ENCODE data around the gene ARG2.

Gene ARG2

DNA sequence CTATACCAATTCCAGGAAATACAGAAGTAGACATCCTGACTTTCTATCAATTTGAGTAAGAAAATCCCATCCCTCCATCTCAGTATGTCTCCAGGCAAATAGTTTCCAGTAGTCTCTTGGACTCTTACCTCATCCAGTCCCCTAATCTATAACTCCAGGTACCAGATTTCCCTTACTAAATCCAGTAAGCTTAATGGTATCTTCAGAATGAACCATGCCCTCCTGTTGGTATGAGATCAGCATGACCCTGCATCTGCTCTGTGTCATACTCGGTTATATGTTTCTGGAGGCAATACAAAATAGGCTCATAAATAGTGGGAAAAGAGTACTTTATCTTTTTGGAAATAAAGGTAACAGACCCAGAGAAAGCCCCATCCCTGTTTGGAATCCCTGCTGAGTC lies 38.1 kb upstream of the ARG2 start:
- Histone ChIP-seq H3K79me2 (ENCODE audit: insufficient read depth, low read length) (no peaks in the 10 kb centered on the region), H4K20me1 (ENCODE audit: insufficient read depth, low read length) (no peaks in the 10 kb centered on the region), H3K4me2 (ENCODE audit: insufficient read depth, low read length) (no peak overlapping the region), H3K9ac (ENCODE audit: low read depth, low read length) (no peak overlapping the region), H3K27ac (ENCODE audit: low read length) (no peak overlapping the region), H3K27me3 (ENCODE audit: insufficient read depth, low read length, poor library complexity) (no peaks in the 10 kb centered on the region), H3K4me3 (ENCODE audit: low read depth in 1 of 2, low read length in 2 of 2) (no peak overlapping the region), H3K36me3 (ENCODE audit: insufficient read depth, low read length) (no peaks in the 10 kb centered on the region), H2AFZ (ENCODE audit: low read depth, low read length) (no peak overlapping the region), H3K4me1 (ENCODE audit: insufficient read depth, low read length) (no peaks in the 10 kb centered on the region), H3K9me3 (ENCODE audit: insufficient read depth, low read length, severe bottlenecking) (no peaks in the 10 kb centered on the region)
- no peak for ATAC-seq (ENCODE audit: insufficient read depth, low read depth)
- TF ChIP-seq EZH2 (IDR thresholded peaks at IDR 0.05; ENCODE audit: borderline replicate concordance, low read depth, low read length, severe bottlenecking) = no peak
- TF ChIP-seq, protein P1, sequence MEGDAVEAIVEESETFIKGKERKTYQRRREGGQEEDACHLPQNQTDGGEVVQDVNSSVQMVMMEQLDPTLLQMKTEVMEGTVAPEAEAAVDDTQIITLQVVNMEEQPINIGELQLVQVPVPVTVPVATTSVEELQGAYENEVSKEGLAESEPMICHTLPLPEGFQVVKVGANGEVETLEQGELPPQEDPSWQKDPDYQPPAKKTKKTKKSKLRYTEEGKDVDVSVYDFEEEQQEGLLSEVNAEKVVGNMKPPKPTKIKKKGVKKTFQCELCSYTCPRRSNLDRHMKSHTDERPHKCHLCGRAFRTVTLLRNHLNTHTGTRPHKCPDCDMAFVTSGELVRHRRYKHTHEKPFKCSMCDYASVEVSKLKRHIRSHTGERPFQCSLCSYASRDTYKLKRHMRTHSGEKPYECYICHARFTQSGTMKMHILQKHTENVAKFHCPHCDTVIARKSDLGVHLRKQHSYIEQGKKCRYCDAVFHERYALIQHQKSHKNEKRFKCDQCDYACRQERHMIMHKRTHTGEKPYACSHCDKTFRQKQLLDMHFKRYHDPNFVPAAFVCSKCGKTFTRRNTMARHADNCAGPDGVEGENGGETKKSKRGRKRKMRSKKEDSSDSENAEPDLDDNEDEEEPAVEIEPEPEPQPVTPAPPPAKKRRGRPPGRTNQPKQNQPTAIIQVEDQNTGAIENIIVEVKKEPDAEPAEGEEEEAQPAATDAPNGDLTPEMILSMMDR (IDR thresholded peaks at IDR 0.05; ENCODE audit: borderline replicate concordance, extremely low read depth, low read length, poor library complexity, severe bottlenecking) = no peak
- DNase-seq = no peak

DNA sequence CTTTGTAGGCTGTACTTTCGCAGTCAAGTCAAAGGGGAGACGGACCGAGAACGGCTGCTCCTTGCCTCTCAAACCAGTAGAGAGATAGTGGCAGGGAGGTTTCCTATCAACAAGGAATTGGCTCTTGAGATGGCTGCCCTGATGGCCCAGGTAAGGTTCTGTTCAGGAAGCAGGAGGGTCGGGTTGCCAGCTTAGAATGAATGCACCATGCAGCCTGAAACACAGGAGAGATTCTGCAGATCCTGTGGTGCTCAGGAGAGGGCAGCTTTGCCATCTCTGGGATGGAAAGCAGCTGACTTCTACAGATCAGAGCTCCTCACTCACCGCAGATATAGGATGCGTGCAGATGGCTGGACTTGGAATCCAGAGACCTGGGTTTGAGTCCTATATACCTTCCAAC lies 37.7 kb upstream of the ARG2 start:
- Histone ChIP-seq H3K4me1 (ENCODE audit: insufficient read depth, low read length) (no peaks in the 10 kb centered on the region), H3K79me2 (ENCODE audit: insufficient read depth, low read length) (no peaks in the 10 kb centered on the region), H3K27ac (ENCODE audit: low read length) (no peak overlapping the region), H2AFZ (ENCODE audit: low read depth, low read length) (no peak overlapping the region), H3K36me3 (ENCODE audit: insufficient read depth, low read length) (no peaks in the 10 kb centered on the region), H3K4me3 (ENCODE audit: low read depth in 1 of 2, low read length in 2 of 2) (no peak overlapping the region), H3K4me2 (ENCODE audit: insufficient read depth, low read length) (no peak overlapping the region), H4K20me1 (ENCODE audit: insufficient read depth, low read length) (no peaks in the 10 kb centered on the region), H3K27me3 (ENCODE audit: insufficient read depth, low read length, poor library complexity) (no peaks in the 10 kb centered on the region), H3K9ac (ENCODE audit: low read depth, low read length) (no peak overlapping the region), H3K9me3 (ENCODE audit: insufficient read depth, low read length, severe bottlenecking) (no peaks in the 10 kb centered on the region)
- no peak for TF ChIP-seq EZH2 (IDR thresholded peaks at IDR 0.05; ENCODE audit: borderline replicate concordance, low read depth, low read length, severe bottlenecking)
- TF ChIP-seq, protein P1 (IDR thresholded peaks at IDR 0.05; ENCODE audit: borderline replicate concordance, extremely low read depth, low read length, poor library complexity, severe bottlenecking) = peak; percentile 6
- DNase-seq = no peak
- no peak for ATAC-seq (ENCODE audit: insufficient read depth, low read depth)

DNA sequence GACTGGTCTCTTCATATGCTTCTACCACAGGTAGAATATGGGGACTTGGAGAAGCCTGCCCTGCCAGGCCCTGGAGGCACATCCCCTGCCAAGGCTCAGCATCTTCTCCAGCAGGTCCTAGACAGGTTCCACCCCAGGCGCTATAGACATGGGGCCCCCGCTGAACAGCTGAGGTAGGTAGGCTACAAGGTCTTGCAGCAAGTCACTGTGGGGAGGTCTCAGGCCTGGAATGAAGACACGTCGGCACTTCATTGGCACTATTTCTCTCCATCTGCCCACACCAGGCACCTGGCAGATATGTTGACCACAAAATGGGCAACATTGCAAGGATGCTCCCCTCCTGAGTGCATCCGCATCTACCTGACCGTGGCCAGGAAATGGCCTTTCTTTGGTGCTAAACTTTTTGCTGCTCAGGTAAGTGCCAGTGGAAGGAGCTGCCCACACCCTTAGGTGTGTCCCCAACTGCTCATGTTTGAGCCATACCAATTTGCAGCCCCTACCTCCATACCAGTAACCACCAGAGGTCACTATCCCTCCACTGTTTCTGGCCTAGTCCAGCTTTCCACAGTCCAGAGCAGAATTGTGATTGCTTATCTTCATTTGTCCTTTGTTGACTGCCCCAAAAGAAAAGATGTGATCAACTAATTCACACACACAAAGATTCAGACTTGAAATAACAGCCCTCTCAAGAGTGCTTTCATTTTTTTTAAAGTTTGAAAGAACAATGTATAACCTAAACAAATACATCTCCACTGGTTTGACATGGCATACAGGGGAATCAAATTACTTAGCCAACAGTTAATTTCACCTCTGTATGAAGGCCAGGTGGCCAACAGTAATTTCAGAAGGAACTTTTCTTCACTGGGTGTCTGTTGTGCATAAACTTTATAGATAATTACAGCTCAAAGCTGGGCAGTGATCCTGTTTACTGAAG lies 35.7 kb upstream of the ARG2 start:
- peak; percentile 35 for DNase-seq
- Histone ChIP-seq H3K27me3 (ENCODE audit: insufficient read depth, low read length, poor library complexity) (no peaks in the 10 kb centered on the region), H3K36me3 (ENCODE audit: insufficient read depth, low read length) (peaks cover 12% of the 10 kb centered on the region)

More for the DNA sequence above, 35.7 kb upstream of the ARG2 start:
- no peaks in the 10 kb centered on the region for H3K4me1 ChIP-seq (ENCODE audit: insufficient read depth, low read length)
- ATAC-seq (ENCODE audit: insufficient read depth, low read depth) = peak; percentile 85
- no peak overlapping the region for H3K4me3 ChIP-seq (ENCODE audit: low read depth in 1 of 2, low read length in 2 of 2)
- no peak overlapping the region for H3K9ac ChIP-seq (ENCODE audit: low read depth, low read length)
- no peak overlapping the region for H3K4me2 ChIP-seq (ENCODE audit: insufficient read depth, low read length)
- H4K20me1 ChIP-seq (ENCODE audit: insufficient read depth, low read length) = no peaks in the 10 kb centered on the region
- TF ChIP-seq EZH2 (IDR thresholded peaks at IDR 0.05; ENCODE audit: borderline replicate concordance, low read depth, low read length, severe bottlenecking) = no peak
- TF ChIP-seq, protein P1 (IDR thresholded peaks at IDR 0.05; ENCODE audit: borderline replicate concordance, extremely low read depth, low read length, poor library complexity, severe bottlenecking) = peak; percentile 72
- no peak overlapping the region for H2AFZ ChIP-seq (ENCODE audit: low read depth, low read length)
- H3K9me3 ChIP-seq (ENCODE audit: insufficient read depth, low read length, severe bottlenecking) = no peaks in the 10 kb centered on the region
- H3K79me2 ChIP-seq (ENCODE audit: insufficient read depth, low read length) = no peaks in the 10 kb centered on the region
- no peak overlapping the region for H3K27ac ChIP-seq (ENCODE audit: low read length)
